ENCODE data around the gene LCE2B. TPM values are rescaled to one million over a fixed set of nuclear protein-coding genes. Genes with fewer than 3 reads are reported as not detected.

The LCE2B gene
- total RNA-seq, 1 donor from 2014 or later = not detected

DNA sequence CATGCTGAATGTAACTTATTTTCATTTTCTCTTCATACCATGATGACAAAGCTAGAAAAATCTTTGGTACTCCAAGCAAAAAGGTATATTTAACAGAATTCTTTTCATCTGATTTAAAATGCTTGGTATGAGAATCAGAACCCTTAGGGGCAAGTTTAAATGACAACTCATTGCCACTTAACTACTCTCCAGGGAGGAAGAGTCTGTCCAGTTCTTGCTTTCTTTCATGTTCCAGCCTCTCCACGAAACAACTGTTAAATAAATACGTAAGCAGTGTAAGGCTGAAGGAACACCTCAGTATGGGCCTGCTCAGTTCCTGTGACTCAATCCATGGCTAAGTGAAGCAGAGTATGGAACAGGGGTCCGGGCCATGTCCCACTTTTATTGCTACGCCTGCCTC lies 13.8 kb downstream of the LCE2B start:
- no peak overlapping the region for H3K4me3 Mint-ChIP-seq
- no peak overlapping the region for H3K27ac Mint-ChIP-seq
- no peaks in the 10 kb centered on the region for H3K4me1 Mint-ChIP-seq
- Histone ChIP-seq H3K4me3 (no peak overlapping the region), H3K79me2 (ENCODE audit: low read depth) (no peaks in the 10 kb centered on the region), H3K9me3 (ENCODE audit: low read depth) (peaks cover 48% of the 10 kb centered on the region), H4K20me1 (ENCODE audit: low read depth) (no peaks in the 10 kb centered on the region), H3F3A (ENCODE audit: low read depth) (no peaks in the 10 kb centered on the region), H2AFZ (replicated peaks) (no peak overlapping the region), H3K36me3 (no peaks in the 10 kb centered on the region), H3K4me1 (no peaks in the 10 kb centered on the region), H3K4me2 (no peak overlapping the region), H3K27me3 (no peaks in the 10 kb centered on the region), H3K27ac (no peak overlapping the region), H3K9ac (no peak overlapping the region)
- H3K9me3 Mint-ChIP-seq = peaks cover 28% of the 10 kb centered on the region
- TF ChIP-seq, protein P1, sequence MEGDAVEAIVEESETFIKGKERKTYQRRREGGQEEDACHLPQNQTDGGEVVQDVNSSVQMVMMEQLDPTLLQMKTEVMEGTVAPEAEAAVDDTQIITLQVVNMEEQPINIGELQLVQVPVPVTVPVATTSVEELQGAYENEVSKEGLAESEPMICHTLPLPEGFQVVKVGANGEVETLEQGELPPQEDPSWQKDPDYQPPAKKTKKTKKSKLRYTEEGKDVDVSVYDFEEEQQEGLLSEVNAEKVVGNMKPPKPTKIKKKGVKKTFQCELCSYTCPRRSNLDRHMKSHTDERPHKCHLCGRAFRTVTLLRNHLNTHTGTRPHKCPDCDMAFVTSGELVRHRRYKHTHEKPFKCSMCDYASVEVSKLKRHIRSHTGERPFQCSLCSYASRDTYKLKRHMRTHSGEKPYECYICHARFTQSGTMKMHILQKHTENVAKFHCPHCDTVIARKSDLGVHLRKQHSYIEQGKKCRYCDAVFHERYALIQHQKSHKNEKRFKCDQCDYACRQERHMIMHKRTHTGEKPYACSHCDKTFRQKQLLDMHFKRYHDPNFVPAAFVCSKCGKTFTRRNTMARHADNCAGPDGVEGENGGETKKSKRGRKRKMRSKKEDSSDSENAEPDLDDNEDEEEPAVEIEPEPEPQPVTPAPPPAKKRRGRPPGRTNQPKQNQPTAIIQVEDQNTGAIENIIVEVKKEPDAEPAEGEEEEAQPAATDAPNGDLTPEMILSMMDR (IDR thresholded peaks at IDR 0.05) = no peak
- no peak for DNase-seq (ENCODE audit: low spot score)
- peaks cover 2% of the 10 kb centered on the region for H3K27me3 Mint-ChIP-seq (ENCODE audit: insufficient read depth, low read depth)
- no peaks in the 10 kb centered on the region for H3K36me3 Mint-ChIP-seq

DNA sequence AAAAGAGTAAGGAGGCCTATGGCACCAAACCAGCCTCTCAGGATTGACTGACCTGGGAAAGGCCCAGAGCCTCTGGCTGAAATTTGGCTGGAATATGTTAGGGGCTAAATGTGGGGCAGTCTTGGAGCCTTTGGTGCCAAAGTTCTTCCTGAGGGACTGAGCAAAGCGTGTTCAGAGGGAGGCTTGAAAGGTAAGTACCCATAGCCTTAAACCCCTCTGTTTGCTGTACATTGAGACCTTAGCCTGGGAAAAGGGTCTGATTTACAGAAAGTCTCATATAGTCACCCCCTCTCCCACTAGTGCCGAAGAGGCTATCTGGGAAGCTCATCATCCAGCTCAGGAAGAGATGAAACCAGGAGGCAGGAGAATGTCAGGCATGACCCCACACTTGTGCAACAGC lies 21.9 kb downstream of the LCE2B start, which contains the start of gene LCE4A:
TSS of gene LCE4A (plus strand) at position 301 of the 400 bp plus-strand sequence. CDS start 916 bp downstream, outside the sequence.
- no peaks in the 10 kb centered on the region for H3K36me3 Mint-ChIP-seq
- no peaks in the 10 kb centered on the region for H3F3A ChIP-seq (ENCODE audit: low read depth)
- H3K27ac ChIP-seq = no peak within 1 kb of the TSS
- no peak within 1 kb of the TSS for H3K9ac ChIP-seq
- no peaks in the 10 kb centered on the region for H3K36me3 ChIP-seq
- no peak within 1 kb of the TSS for H3K4me3 ChIP-seq
- H3K4me1 ChIP-seq = no peaks in the 10 kb centered on the region
- H3K27me3 Mint-ChIP-seq (ENCODE audit: insufficient read depth, low read depth) = peaks cover 3% of the 10 kb centered on the region
- H3K27ac Mint-ChIP-seq = no peak within 1 kb of the TSS
- no peak within 1 kb of the TSS for H3K4me3 Mint-ChIP-seq
- H3K27me3 ChIP-seq = no peaks in the 10 kb centered on the region
- no peak within 1 kb of the TSS for H3K4me2 ChIP-seq
- no peak for DNase-seq (ENCODE audit: low spot score)
- H3K4me1 Mint-ChIP-seq = no peaks in the 10 kb centered on the region
- H3K9me3 ChIP-seq (ENCODE audit: low read depth) = peaks cover 27% of the 10 kb centered on the region
- H4K20me1 ChIP-seq (ENCODE audit: low read depth) = no peaks in the 10 kb centered on the region
- H3K9me3 Mint-ChIP-seq = peaks cover 26% of the 10 kb centered on the region
- TF ChIP-seq EZH2phosphoT487 (IDR thresholded peaks at IDR 0.05) (no peak), EZH2 (IDR thresholded peaks at IDR 0.05) (no peak)
- TF ChIP-seq, protein P1 (IDR thresholded peaks at IDR 0.05) = no peak
- H3K79me2 ChIP-seq (ENCODE audit: low read depth) = no peaks in the 10 kb centered on the region
- H2AFZ ChIP-seq (replicated peaks) = no peak within 1 kb of the TSS

DNA sequence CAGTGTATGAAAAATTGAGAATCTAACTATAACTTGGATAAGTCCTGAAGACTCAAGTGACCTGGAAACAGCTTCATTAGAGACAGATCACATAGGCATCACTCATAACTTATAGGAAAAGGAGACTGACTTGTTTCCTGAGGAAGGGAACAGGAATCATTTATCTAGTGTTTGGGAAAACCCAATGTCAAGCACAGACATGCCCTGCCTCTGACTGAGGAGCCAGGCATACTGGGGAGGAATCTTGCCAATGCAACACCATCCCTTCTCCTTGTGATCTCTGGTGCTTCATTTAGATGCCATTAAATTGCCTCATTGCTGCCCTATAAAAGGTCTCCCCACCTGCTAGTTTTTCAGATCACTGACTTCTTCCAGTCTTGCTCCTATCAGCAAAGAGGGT lies 32.3 kb downstream of the LCE2B start:
- no peak overlapping the region for H3K27ac ChIP-seq
- Mint-ChIP-seq H3K36me3 (no peaks in the 10 kb centered on the region), H3K27me3 (ENCODE audit: insufficient read depth, low read depth) (peaks cover 2% of the 10 kb centered on the region), H3K4me3 (no peak overlapping the region), H3K4me1 (no peaks in the 10 kb centered on the region), H3K9me3 (peaks cover 32% of the 10 kb centered on the region), H3K27ac (no peak overlapping the region)
- TF ChIP-seq, protein P1 (IDR thresholded peaks at IDR 0.05) = no peak
- no peak for TF ChIP-seq EZH2phosphoT487 (IDR thresholded peaks at IDR 0.05)
- no peak for TF ChIP-seq EZH2 (IDR thresholded peaks at IDR 0.05)
- no peaks in the 10 kb centered on the region for H3K79me2 ChIP-seq (ENCODE audit: low read depth)
- H3K9me3 ChIP-seq (ENCODE audit: low read depth) = peaks cover 26% of the 10 kb centered on the region
- H3K4me1 ChIP-seq = no peaks in the 10 kb centered on the region
- no peak overlapping the region for H3K4me2 ChIP-seq
- no peak for DNase-seq (ENCODE audit: low spot score)
- H3K9ac ChIP-seq = no peak overlapping the region
- H3K36me3 ChIP-seq = no peaks in the 10 kb centered on the region
- H2AFZ ChIP-seq (replicated peaks) = no peak overlapping the region
- H3F3A ChIP-seq (ENCODE audit: low read depth) = no peaks in the 10 kb centered on the region
- H3K4me3 ChIP-seq = no peak overlapping the region
- H3K27me3 ChIP-seq = no peaks in the 10 kb centered on the region
- no peaks in the 10 kb centered on the region for H4K20me1 ChIP-seq (ENCODE audit: low read depth)
